K562 (cell line): ENCODE measurements around the gene PPP4R3A. TPM values are rescaled to one million over a fixed set of nuclear protein-coding genes. Genes with fewer than 3 reads are reported as not detected.

Experiments
- CSDE1 ChIP-seq, 2 experiments: fragments of 450-650 bp; IDR thresholded peaks; 2 replicates each; pipeline ENCODE4 v1.6.1; 2016; ENCODE audit warnings: mild to moderate bottlenecking in 1 of 2
- FOS ChIP-seq: IDR thresholded peaks from 3 replicates; pipeline ENCODE4 v1.6.1; 2011; ENCODE audit not compliant: insufficient read length; ENCODE audit errors: extremely low read depth
- GTF2A2 ChIP-seq: IDR thresholded peaks from 2 replicates; pipeline ENCODE4 v1.6.1; 2016; ENCODE audit warnings: mild to moderate bottlenecking, missing genetic modification characterization, missing compliant biosample characterization
- GTF2F1 ChIP-seq: IDR thresholded peaks from 2 replicates; pipeline ENCODE4 v1.6.1; 2011; ENCODE audit warnings: low read depth, low read length, improper control_type of control experiment
- HOXB6 ChIP-seq: fragments of 250-450 bp; sonication (Bioruptor Pico); IDR thresholded peaks from 2 replicates; pipeline ENCODE4 v1.5.1; 2022; ENCODE audit warnings: mild to moderate bottlenecking, borderline replicate concordance
- MBD2 ChIP-seq: sonication (generic); IDR thresholded peaks from 2 replicates; pipeline ENCODE4 v1.6.1; 2016; ENCODE audit warnings: low read depth, borderline replicate concordance
- MCM2 ChIP-seq: fragments of 450-650 bp; IDR thresholded peaks from 2 replicates; pipeline ENCODE4 v1.6.1; 2017; ENCODE audit warnings: low read depth, mild to moderate bottlenecking
- MYC ChIP-seq, 2 experiments: fragments of 250-450 bp in 1 of 2; sonication (Bioruptor Pico) in 1 of 2; IDR thresholded peaks; 2 replicates each; pipeline versions ENCODE4 v1.5.1 to v1.6.1; 2012 to 2021; ENCODE audit warnings: low read depth in 2 of 2, borderline replicate concordance in 1 of 2, improper control_type of control experiment in 1 of 2, low read length in 1 of 2, mild to moderate bottlenecking in 1 of 2, moderate library complexity in 1 of 2
- NBN ChIP-seq: fragments of 450-650 bp; IDR thresholded peaks from 2 replicates; pipeline ENCODE4 v1.6.1; 2016; ENCODE audit warnings: low read depth, mild to moderate bottlenecking
- NEUROD1 ChIP-seq: fragments of 150-350 bp; IDR thresholded peaks from 2 replicates; pipeline ENCODE4 v1.6.1; 2014; ENCODE audit warnings: borderline replicate concordance, low read length, low read depth; ENCODE audit not compliant: partially characterized antibody
- NR2F6 ChIP-seq: fragments of 450-650 bp; formaldehyde crosslinking; IDR thresholded peaks from 2 replicates; pipeline ENCODE4 v1.4.0; 2020; ENCODE audit warnings: mild to moderate bottlenecking
- POLR2B ChIP-seq: fragments of 450-650 bp; IDR thresholded peaks from 2 replicates; pipeline ENCODE4 v1.6.1; 2018; ENCODE audit warnings: low read depth; ENCODE audit not compliant: partially characterized antibody
- RBBP5 ChIP-seq: fragments of 200-600 bp; sonication (generic); IDR thresholded peaks from 2 replicates; pipeline ENCODE4 v1.6.1; 2012; ENCODE audit warnings: borderline replicate concordance, mild to moderate bottlenecking, low read length, control low read depth, inconsistent platforms; ENCODE audit not compliant: insufficient read depth, poor library complexity, severe bottlenecking
- RBFOX2 ChIP-seq: fragments of 200-400 bp; formaldehyde crosslinking; IDR thresholded peaks from 2 replicates; pipeline ENCODE4 v1.6.1; 2017; ENCODE audit warnings: low read depth, mild to moderate bottlenecking, low read length, moderate library complexity
- RFX5 ChIP-seq: IDR thresholded peaks from 2 replicates; pipeline ENCODE4 v1.6.1; 2011; ENCODE audit warnings: low read depth, mild to moderate bottlenecking, improper control_type of control experiment, low read length
- SMAD4 ChIP-seq: fragments of 250-450 bp; sonication (Bioruptor Pico); conservative IDR thresholded peaks from 2 replicates; pipeline ENCODE4 v1.8.0; 2021; ENCODE audit warnings: inconsistent platforms, mild to moderate bottlenecking, moderate library complexity
- SNIP1 ChIP-seq: fragments of 450-650 bp; IDR thresholded peaks from 2 replicates; pipeline ENCODE4 v1.7.1; 2017; ENCODE audit warnings: low read depth, mild to moderate bottlenecking
- SRF ChIP-seq, 2 experiments: fragments of 250-450, 450-650 bp in 1 of 2; sonication (Bioruptor Pico) in 1 of 2; sonication (generic) in 1 of 2; formaldehyde crosslinking; IDR thresholded peaks; 2 replicates each; pipeline versions ENCODE4 v1.5.0 to v1.5.1; 2020 to 2022; ENCODE audit warnings: mild to moderate bottlenecking in 1 of 2, missing genetic modification reagents in 1 of 2
- TAF1 ChIP-seq: IDR thresholded peaks from 2 replicates; pipeline ENCODE4 v1.6.1; 2011; ENCODE audit warnings: mild to moderate bottlenecking, low read length, moderate library complexity; ENCODE audit not compliant: insufficient read depth, control insufficient read depth, severe bottlenecking; ENCODE audit errors: extremely low read depth
- YBX1 ChIP-seq: fragments of 450-650 bp; IDR thresholded peaks from 2 replicates; pipeline ENCODE4 v1.7.1; 2016; ENCODE audit warnings: mild to moderate bottlenecking
- ZFP36 ChIP-seq: fragments of 150-350 bp; IDR thresholded peaks from 2 replicates; pipeline ENCODE4 v1.6.1; 2018; ENCODE audit warnings: low read length, low read depth; ENCODE audit not compliant: partially characterized antibody
- ZKSCAN1 ChIP-seq: fragments of 150-350 bp; IDR thresholded peaks from 2 replicates; pipeline ENCODE4 v1.6.1; 2016; ENCODE audit warnings: low read depth, low read length
- polyA plus RNA-seq, 8 experiments: library from polyadenylated mRNA; depleted of rRNA in 4 of 8; stranded (reverse) in 5 of 8; unstranded in 3 of 8; fragments of >200 nt; fragmentation: Nextera tagmentation in 2 of 8; fragmentation: Illumina TruSeq in 1 of 8; extraction: Ambion mirVana in 2 of 8; extraction: Trizol in 1 of 8; gene quantifications; 2 replicates each; pipeline versions ENCODE4 v1.2.1 to v1.2.3, GENCODE V29; 2011 to 2014; ENCODE audit warnings: inconsistent platforms in 1 of 8, missing spikeins in 1 of 8
- total RNA-seq, 7 experiments: library from RNA; depleted of rRNA in 6 of 7; stranded (reverse); fragments of >200 nt in 6 of 7; fragmentation: Illumina TruSeq in 2 of 7; extraction: Trizol in 2 of 7; gene quantifications; 2 replicates each; pipeline versions ENCODE4 v1.2.1 to v1.2.3, GENCODE V29; 2011 to 2021; ENCODE audit warnings: low replicate concordance in 1 of 7
- TF ChIP-seq, protein P1 (sequence below): fragments of 250-450 bp; sonication (Bioruptor Pico); IDR thresholded peaks from 2 replicates; pipeline ENCODE4 v1.5.0; 2020; ENCODE audit warnings: mild to moderate bottlenecking
- TF ChIP-seq, protein P2 (sequence below): IDR thresholded peaks from 2 replicates; pipeline ENCODE4 v1.6.1; 2011; ENCODE audit not compliant: insufficient read length; ENCODE audit errors: extremely low read depth
- TF ChIP-seq, protein P3 (sequence below): fragments of 450-650 bp; IDR thresholded peaks from 2 replicates; pipeline ENCODE4 v1.6.1; 2016; ENCODE audit warnings: low read depth, mild to moderate bottlenecking, moderate library complexity

Gene PPP4R3A
- total and polyA plus RNA-seq, 9 of the 15 experiments (the other 6 are each of a cell fraction or from before 2014, with no cell fraction given): 9.5 to 54.9 (median 44.9) TPM

DNA sequence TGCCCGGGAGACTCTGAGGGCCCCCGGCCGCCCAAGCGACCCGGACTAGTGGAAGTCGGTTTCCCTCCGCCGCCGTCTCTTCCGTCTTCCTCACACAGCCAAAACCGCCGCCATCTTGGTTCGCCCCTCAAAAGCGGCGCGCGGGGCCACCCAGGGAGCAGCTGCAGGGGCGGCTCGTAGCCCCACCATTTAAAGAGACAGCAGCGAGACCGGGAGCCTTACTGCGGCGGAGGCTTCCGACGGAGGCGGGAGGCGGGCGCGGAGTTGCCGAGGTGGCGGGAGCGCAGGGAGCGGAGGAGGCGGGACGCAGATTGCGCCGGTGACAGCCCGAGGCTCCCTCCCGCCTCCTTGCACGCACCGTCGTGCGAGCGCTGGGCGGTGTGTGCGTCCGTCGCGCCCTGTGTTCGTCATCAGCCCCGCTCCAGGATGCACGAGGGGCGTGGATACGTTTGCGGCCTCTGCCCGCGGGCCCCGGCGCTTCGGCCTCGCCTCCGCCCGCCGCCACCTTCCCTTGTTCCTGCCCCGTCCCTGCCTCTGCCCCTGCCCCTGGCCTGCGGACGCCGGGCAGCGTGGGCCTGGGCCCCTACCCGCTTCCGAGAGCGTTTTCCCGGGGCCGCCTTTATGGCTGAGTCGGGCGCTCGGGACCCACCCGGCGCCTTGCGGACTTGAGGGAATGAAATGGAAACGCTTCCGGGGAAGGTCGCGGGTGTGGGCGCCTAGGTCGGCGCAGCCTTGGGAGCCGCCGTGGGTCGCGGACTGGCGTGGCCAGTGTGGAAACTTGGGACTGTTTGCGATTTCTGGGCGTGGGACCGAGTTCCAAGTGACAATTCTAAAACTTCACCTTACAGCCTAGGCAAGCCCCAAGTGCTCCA, at the start of gene PPP4R3A (continued):
- TF ChIP-seq, protein P1, sequence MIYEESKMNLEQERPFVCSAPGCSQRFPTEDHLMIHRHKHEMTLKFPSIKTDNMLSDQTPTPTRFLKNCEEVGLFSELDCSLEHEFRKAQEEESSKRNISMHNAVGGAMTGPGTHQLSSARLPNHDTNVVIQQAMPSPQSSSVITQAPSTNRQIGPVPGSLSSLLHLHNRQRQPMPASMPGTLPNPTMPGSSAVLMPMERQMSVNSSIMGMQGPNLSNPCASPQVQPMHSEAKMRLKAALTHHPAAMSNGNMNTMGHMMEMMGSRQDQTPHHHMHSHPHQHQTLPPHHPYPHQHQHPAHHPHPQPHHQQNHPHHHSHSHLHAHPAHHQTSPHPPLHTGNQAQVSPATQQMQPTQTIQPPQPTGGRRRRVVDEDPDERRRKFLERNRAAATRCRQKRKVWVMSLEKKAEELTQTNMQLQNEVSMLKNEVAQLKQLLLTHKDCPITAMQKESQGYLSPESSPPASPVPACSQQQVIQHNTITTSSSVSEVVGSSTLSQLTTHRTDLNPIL: no peak
- TF ChIP-seq RBFOX2: peak; percentile 95
- TF ChIP-seq POLR2B: peak; percentile 76
- TF ChIP-seq GTF2A2 (tag): no peak
- no peak for TF ChIP-seq MCM2
- TF ChIP-seq, protein P2, sequence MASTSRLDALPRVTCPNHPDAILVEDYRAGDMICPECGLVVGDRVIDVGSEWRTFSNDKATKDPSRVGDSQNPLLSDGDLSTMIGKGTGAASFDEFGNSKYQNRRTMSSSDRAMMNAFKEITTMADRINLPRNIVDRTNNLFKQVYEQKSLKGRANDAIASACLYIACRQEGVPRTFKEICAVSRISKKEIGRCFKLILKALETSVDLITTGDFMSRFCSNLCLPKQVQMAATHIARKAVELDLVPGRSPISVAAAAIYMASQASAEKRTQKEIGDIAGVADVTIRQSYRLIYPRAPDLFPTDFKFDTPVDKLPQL: no peak
- TF ChIP-seq YBX1: no peak
- no peak for TF ChIP-seq NR2F6 (CRISPR knock-in tag)
- peak; percentile 61 for TF ChIP-seq NEUROD1
- TF ChIP-seq FOS: no peak
- peak; percentile 58; the same call in 1 of the 2 replicates for TF ChIP-seq MBD2
- TF ChIP-seq GTF2F1: no peak; the same call in 1 of the 2 replicates
- 0 out of 2 replicates have a peak, but pooled peaks have one; percentile 23 for TF ChIP-seq ZKSCAN1
- TF ChIP-seq TAF1: peak; percentile 95
- TF ChIP-seq SRF (CRISPR knock-in tag; IDR thresholded peaks at IDR 0.05): no peak
- TF ChIP-seq RBBP5: peak; percentile 83
- no peak for TF ChIP-seq ZFP36
- TF ChIP-seq MYC (IDR thresholded peaks at IDR 0.05; ENCODE audit: low read depth, low read length): peak; percentile 95
- TF ChIP-seq MYC (CRISPR knock-in tag; IDR thresholded peaks at IDR 0.05; ENCODE audit: borderline replicate concordance, low read depth): no peak; the same call in 1 of the 2 replicates
- no peak; the same call in 1 of the 2 replicates for TF ChIP-seq NBN
- no peak for TF ChIP-seq HOXB6
- TF ChIP-seq CSDE1 (IDR thresholded peaks at IDR 0.05): no peak; a peak in 1 of 4 replicates
- TF ChIP-seq SNIP1: no peak
- TF ChIP-seq, protein P3, sequence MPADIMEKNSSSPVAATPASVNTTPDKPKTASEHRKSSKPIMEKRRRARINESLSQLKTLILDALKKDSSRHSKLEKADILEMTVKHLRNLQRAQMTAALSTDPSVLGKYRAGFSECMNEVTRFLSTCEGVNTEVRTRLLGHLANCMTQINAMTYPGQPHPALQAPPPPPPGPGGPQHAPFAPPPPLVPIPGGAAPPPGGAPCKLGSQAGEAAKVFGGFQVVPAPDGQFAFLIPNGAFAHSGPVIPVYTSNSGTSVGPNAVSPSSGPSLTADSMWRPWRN: no peak
- no peak for TF ChIP-seq RFX5
- TF ChIP-seq SMAD4 (CRISPR knock-in tag): no peak
